Globus pallidus (tissue), 1 donor: ENCODE measurements around the gene SUGCT.

Experiments used
- DNase-seq: peaks from one replicate; pipeline ENCODE4 v3.0.0-alpha.2; 2015; ENCODE audit warnings: low spot score

Gene SUGCT

DNA sequence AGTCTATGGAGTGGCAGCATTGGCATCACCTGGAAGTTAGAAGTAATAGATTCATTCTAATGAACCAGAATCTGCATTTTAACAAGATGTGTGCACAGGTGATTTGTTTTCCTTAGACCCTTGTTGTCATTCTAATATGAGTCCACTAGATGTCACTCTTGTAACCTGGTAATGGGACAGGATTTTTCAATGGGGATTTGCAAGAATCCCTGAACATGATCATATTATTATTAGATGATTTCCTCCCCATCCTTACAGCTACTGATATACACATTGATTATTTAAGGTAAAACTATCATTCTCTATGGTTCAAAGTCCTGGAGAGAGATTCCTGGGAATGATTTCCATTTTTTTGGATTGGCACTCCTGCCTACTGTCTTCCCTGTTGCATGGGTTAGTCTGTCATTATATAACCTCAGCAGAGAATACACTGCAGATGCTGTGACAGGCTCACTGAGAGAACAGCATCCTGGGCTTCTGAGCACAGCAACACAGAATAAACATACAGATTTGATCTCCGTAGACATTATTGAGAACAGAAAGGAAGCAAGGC lies 194.9 kb downstream of the SUGCT start:
- peak; percentile 56 for DNase-seq

GRCh38 chr7:40330408-40330807 lies 195.6 kb downstream of the SUGCT start:
- DNase-seq = no peak

- no peak for DNase-seq
These were observed 197.1 kb downstream of the SUGCT start for GRCh38 chr7:40331915-40332314.

- no peak for DNase-seq
These were observed 197.7 kb downstream of the SUGCT start for GRCh38 chr7:40332516-40332915.

DNA sequence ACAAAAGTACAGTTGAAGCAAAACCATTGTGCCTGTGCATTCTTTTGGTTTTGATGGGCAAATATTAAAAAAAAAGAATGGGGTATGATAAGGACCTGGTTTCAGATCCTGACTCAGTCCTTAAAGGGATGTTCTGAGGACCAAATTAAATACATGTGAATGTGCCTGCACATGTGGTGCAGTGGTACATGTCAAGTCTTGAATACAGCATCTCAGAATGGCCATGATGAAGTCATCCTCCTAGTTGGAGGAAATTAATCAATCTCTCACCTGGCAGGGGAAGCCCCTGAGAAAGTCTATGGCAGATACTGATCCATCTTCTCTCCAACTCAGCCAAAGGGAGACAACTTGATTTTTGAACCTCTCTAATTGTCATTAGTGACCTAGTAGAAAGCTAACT lies 207.0 kb downstream of the SUGCT start:
- no peak for DNase-seq

GRCh38 chr7:40346554-40346953 lies 211.7 kb downstream of the SUGCT start:
- no peak for DNase-seq

DNA sequence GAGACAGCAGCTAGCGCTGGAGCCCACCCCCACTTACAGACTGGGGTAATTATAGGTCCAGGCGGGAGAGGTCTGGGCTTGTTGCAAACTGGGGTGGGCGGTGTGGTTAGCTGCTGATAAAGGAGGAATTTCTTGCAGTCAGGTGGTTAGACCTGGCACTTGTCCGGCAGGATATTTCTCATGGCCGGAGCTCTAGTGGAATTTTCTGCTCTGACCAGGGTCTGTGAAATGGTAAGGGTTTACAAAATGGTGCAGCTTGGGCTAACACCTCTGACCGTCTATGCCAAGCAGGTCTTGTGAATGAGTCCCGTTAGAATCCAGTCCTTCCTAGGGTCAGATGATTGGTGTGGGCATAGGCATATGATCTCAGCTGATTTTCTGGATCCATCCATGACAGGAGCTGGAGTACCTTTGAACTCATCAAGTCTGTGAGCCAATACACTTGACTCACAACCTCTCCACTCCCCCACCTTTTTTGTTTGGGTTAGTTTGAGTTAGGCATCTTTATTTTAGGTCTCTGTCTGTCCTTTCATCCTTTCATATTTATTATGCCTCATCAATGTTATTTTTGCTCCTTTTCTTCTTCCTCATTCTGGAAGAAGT lies 213.4 kb downstream of the SUGCT start:
- DNase-seq = no peak

DNA sequence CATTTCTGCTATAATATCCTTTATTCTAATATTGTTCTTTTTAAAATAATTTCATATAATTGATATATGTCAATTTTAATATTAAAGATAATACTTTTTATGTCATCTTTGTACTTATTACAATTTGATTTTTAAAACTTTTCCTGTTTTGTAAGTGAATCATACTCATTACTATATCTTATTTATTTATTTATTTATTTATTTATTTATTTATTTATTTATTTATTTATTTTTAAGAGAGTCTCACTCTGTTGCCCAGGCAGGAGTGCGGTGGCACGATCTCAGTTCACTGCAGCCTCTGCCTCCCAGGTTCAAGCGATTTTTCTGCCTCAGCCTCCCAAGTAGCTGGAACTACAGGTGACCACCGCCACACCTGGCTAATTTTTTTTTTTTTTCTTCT lies 215.3 kb downstream of the SUGCT start:
- no peak for DNase-seq

GRCh38 chr7:40354711-40355110 lies 219.9 kb downstream of the SUGCT start:
- DNase-seq = no peak

DNA sequence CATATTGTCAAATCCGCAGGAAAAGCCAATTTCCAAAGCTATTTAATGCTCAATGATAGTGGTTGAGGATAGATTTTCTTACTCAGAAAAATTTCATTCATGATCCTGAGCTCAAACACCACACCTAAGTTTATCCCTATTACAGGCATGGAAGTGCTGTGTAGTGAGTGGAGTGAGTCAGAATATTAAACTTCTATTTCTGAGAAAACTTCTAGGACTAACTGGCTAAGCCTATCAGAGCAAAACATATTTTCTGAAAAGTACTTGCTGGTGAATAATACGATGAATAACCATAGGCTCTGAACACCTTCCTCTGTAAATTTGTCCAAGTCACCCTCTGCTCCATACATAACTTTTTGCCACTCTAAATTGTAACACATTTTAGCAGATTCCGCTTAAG lies 221.5 kb downstream of the SUGCT start:
- no peak for DNase-seq

DNA sequence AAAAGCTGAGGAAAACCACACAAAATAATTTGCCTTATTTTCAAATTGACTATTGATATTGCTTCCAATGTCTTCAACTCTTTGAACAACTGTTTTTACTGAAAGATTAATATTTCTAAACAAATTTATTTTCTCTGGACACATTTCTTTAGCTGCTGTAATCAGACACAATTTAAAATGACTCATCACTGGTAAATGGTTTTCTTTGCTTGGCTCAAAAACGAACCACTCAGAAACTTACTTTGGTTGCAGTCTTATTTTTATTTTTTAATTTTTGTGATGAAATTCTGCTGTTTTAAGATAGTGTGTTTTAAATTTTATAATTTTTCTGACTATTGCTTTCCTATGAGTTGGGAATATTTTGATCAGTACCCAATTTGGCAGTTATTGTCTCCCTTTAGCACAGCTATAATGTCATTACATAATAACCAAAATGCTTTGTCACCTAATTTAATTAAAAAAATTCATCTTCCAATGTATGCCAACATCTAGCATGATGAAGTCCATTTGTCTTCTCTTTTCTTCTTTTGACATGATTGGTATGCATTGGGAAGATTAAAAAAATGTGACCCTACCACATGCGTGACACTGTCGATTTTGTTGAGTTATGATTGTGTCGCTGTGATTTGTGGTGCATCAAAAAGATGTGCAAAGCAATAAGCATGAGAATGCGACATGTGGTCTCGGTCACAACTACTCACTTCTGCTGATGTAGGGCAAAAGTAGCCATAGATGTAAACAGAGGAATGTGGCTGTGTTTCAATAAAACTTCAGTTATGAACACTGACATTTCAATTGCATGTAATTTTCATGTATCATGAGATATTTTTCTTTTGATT lies 222.3 kb downstream of the SUGCT start:
- DNase-seq = no peak

- no peak for DNase-seq
These were observed 235.0 kb downstream of the SUGCT start for GRCh38 chr7:40369641-40370277.

DNA sequence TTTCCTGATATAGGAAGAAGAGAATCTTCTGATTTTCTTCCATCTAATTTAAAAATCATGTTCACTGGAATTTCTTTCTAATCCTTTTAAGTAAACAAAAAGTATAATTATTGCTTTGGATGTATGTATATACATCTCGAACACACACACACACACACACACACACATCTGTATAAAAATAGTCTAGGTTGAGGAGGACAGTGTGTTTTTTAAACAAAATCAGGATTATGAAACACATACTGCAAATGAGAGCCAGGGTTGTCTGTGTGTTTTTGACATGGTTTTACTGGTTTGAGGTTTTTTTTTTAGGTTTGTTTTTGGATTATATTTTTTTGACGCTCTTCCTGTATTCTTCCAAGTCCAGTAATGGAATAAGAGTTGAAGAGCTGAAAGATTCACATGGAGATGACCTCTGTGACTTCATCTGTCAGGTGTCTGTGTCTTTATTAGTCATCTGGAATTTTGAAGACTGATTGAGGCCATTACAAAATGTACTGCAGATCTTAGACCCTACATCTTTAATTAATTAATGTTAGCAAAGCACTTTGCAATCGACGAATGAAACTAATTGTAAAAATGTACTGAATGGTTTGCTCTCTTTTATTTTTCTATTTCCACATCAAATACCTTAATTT lies 237.1 kb downstream of the SUGCT start:
- DNase-seq = no peak

GRCh38 chr7:40374575-40374974 lies 239.8 kb downstream of the SUGCT start:
- DNase-seq = no peak

DNA sequence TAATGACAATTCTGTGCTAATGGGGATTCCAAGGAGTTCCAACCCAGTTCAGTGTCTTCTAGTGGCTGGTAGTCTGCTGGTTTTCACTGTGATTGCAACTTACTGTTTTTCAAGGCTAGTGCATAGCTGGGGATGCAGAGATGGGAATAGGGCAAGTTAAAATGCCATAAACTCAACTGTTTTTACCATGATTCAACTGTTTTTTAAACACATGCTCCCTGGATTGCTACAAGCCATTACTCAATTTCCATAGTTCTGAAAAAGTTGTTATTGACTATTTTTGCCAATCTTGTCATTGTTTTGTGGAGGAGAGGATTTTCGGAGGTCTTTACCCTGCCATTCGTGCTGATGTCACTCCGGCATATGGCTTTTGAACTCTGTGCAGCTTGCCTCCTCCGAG lies 245.3 kb downstream of the SUGCT start:
- no peak for DNase-seq

DNA sequence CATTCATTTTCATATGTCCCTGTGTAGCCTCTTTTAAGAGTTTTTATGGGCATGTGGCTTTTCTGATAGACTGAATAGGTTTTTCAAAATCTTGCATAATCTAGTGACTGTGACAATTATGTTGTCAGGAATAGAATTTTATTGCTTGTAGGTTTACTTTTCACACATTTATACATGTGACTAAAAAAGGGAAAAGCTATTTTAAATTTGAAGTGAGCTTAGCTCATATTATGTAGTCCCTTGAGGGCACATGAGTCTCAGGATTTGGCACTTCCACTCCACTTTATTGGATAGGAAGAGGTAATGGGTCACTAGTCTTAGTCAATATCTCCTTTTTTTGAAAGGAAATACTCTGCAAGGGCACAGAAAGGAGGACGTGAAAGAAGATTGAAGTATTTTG lies 247.3 kb downstream of the SUGCT start:
- no peak for DNase-seq

- DNase-seq = no peak
These were observed 258.9 kb downstream of the SUGCT start for GRCh38 chr7:40393660-40394059.

- no peak for DNase-seq
These were observed 259.6 kb downstream of the SUGCT start for GRCh38 chr7:40394400-40394799.

- DNase-seq = no peak
These were observed 265.7 kb downstream of the SUGCT start for GRCh38 chr7:40400525-40400924.

- no peak for DNase-seq
These were observed 266.6 kb downstream of the SUGCT start for GRCh38 chr7:40401406-40401805.

- no peak for DNase-seq
These were observed 267.9 kb downstream of the SUGCT start for GRCh38 chr7:40402661-40403060.

DNA sequence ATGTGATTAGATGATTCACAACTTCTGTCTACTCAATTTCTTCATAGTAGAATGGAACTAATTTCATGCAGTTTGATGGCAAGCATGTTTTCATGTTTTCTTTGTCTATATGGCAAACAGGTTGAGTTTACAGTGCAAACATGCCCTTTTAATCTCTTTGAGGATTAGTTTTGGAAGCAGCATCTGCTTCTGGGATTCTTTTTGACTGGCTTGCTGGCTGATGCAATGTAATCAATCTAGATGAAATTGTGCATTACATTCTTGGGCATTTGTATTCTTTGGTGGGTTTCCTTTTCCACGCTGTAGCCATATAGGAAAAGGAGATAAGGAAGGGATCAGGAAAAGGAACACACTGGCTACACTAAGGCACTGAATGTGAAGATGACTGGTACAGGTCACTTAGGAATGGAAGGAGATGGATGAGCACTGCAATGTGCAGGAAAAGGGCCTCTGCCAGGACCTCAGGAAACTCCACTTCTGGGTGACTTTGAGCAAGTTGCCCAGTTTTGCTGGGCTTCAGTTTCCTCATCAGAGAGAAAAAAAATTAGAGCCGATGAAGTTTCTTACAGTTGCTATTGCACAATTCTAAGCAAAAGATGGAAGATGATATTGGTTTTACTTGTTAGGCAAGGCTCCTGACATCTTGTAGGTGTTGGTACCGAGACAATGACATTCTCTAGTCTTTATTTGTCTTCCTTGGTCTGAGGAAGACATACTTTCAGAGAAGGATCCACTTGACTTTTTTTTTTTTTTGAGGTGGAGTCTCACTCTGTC lies 269.1 kb downstream of the SUGCT start:
- no peak for DNase-seq
